GM19328 (cell line): Measurements from ENCODE around the gene COX5B.

Source experiments
- ATAC-seq: cut with Tn5 transposase; IDR thresholded peaks from one replicate; pipeline ENCODE4 v1.9.1; 2021; ENCODE audit warnings: mild to moderate bottlenecking, moderate library complexity; ENCODE audit not compliant: unreplicated experiment

The COX5B gene

GRCh38 chr2:97653874-97654273, 8.0 kb downstream of the COX5B start:
- no peak for ATAC-seq

- no peak for ATAC-seq
These were observed 8.4 kb downstream of the COX5B start for GRCh38 chr2:97654309-97654708.

GRCh38 chr2:97654791-97655190, 8.9 kb downstream of the COX5B start:
- ATAC-seq, result no peak

DNA sequence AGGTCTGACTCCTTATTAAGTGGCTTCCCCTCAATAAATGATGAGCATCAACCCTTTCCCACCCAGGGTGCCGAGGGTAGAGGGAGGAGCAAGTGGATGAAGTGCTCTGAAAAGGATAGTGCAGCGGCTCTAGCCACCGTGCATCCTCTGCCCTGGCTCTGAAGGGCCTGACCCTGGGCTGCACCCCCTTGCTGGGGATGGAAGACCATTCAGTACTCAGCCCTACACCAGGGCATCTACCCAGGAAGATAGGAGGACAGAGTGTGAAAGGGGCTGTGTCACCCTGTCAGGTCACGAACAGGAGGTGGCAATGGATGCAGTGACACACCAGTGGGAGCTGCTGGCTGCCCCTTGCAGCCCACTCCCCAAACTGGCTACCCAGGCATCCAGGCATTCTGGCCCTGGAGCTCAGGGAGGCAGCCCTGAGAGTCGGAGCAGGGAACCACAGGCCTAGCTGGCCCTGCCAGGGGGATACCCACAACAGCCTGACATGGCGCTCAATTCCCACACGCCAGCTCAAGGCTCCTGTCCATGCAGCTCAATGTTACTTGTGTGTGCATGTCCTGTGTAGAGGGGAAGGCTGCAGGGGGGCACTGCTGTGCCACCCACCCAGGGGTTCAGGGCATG, 10.4 kb downstream of the COX5B start:
- ATAC-seq, result no peak

GRCh38 chr2:97656905-97657587, 11.2 kb downstream of the COX5B start:
- ATAC-seq, result no peak

- ATAC-seq, result no peak
These were observed 12.3 kb downstream of the COX5B start for GRCh38 chr2:97657986-97658690.

DNA sequence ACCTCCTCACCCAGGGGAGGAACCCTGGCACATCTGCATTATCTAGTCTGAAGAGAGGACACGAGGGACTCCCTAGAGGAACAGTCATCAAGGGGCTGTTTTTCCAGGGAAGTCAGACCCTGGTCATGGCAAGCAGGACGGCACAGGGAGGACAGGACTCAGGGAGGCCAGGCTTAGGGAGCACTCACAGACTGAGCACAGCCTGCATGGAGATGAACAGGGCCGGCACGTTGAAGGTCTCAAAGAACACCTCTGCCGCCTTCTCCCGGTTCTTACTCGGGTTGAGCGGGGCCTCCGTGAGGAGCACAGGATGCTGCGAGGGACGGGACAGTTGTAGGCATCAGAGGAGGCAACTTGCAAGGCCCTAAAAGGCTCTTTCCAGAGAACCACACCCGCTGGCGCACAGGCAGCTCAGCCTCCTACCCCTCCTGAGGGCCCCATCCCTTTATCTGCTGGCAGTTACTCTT, 12.9 kb downstream of the COX5B start:
- ATAC-seq, result no peak

DNA sequence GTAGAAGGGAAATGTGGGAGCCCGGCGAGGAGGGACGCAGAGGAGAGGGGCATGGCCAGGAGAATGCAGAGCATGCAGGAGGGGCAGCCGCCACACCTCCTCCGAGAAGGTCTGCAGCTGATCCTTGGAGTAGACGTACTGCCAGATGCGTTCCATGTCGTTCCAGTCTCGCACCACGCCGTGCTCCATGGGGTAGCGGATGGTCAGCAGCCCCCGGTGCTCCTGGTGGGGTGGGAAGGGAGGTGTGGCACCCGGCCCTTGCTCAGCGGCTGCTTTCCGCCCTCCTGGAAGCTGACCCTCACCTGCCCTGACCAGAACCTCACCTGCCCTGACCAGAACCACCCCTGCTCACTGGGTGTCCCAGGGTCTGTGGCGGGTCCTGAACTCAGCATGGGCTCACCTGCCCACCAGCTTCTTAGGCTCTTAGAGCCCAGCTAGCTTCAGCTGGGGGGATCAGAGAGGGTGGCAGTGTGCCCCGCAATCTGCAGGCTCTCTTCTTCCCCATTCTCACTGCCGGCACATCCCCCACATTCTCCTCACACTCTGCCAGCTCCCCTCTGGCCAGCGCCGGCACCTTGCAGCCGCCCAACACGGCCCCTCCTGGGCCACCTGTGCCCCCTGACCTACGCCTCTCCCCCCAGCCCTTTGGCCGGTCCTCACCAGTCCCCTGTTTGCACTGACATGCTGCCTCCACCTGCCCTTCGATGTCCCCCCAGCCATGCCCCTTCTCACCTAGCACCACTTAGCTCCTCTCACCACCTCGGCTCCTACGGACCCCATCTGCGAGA, 13.6 kb downstream of the COX5B start:
- no peak for ATAC-seq

DNA sequence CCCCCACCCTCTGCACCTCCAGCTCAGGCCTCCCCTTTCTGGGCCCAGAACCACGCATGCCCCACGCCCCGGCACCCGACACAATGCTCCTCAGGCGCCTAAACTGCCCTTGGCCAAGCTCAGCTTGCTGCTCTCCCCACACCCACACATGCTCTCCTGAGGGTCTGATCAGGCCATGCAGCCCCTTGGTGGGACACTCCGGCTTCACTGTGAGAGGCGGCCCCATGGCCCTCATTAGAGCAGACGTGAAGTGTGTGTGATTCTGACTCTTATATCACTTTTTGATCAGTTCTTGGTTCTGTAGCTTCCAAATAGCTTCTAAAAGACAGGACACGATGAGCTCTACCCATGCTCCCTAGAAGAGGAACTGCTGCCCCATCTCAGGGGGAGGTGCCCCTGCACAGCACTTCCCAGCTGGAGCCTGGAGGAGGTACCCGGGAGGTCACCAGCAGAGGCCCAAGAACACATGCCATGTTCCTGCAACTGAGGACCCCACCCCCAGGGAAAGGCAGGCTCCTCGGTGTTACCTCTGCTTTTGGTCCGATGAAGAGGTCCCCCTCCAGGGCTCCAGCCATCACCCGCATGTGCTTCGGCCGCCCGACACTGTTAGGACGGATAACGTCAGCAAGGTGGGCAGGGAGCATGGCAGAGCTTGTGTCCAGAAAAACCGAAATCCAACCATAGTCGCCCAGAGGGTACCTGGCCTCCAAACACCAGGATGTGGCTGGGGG, 14.3 kb downstream of the COX5B start:
- no peak for ATAC-seq

GRCh38 chr2:97660775-97661389, 15.0 kb downstream of the COX5B start:
- no peak for ATAC-seq

- no peak for ATAC-seq
These were observed 16.1 kb downstream of the COX5B start for GRCh38 chr2:97661927-97662326.

GRCh38 chr2:97662386-97662894, 16.6 kb downstream of the COX5B start:
- ATAC-seq, result no peak

DNA sequence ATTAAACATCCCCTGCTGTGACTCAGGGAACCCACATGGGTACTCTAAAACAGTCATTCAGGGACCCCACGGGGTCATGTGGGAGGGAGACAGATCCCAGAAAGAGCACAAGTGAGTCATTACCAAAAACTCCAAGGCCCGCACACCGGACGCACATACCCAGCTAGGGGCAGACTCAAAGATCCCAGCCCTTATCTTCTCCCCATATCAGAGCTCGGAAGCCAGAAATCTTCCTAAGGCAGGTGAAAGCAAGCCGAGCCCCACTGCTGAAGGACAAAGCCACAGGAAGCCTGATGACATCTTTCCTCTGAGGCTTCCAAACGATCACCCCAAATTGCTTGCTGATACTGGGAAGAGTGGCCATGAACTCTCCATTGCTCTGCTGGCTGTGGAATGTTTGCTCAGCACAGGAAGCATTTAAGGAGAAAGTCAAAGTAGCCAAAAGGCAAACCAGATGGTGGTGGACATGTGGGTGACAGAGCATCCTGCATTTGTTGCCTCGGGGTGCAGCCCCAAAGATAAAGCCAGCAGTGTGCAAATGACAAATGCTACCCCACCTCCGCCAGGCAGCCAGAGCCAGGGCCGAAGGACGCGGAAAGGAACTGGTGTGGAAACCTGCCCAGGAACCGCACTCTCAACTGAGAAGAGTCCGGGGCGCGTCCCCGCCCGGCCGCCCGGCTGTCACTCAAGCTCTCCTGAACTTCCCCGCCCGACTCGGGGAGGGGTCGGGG, 17.2 kb downstream of the COX5B start:
- ATAC-seq, result peak; percentile 36

DNA sequence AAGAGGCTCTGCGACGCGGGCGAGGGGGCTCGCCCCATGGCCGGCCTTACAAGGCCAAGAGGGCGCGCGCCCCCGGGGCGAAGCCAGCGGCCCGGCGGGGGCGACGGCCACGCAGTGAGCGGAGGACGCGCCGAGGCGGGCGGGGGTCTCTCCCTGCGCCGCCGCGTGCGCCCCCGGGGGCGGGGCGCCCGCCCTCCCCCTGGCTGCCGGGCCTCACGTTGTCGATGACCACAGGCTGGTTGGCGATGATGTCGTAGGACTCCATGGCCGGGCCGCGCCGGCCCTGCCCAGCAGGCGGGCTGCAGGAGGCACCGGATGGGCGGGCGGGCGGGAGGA, 17.7 kb downstream of the COX5B start:
- ATAC-seq, result no peak

GRCh38 chr2:97663962-97664635, 18.2 kb downstream of the COX5B start, which contains the start of gene ACTR1B:
Gene ACTR1B, minus strand, starts transcription at chr2:97664044. Its CDS starts 154 bp downstream, at chr2:97663890.
- ATAC-seq, result peak; percentile 81

- ATAC-seq, result no peak
These were observed 18.7 kb downstream of the COX5B start for GRCh38 chr2:97664636-97664970.

- no peak for ATAC-seq
These were observed 23.6 kb downstream of the COX5B start, which contains the start of gene C2orf92 for GRCh38 chr2:97669448-97669847. Gene C2orf92, plus strand, starts transcription at chr2:97669713. Its CDS starts 76 bp downstream, at chr2:97669789.

- ATAC-seq, result no peak
These were observed 24.6 kb downstream of the COX5B start for GRCh38 chr2:97670471-97670870.

DNA sequence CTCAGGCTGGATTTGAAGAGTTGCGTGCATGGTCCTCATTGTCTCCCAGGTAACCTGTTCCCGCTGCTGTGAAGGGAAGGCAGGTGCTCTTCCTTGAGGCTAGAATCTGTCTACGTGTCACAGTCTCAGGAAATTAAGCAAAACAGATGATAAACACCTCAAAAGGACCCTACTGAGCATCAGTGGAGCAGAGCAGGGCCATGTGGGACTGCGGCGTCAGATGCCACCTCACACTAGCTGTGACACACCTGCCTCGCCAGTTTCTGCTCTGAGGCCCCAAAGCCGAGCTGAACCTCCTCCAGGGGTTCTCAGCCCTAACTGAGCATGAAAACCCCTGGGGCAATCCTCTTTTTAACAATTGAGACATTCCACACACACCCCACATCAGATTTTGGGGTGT, 25.7 kb downstream of the COX5B start:
- no peak for ATAC-seq
